Thyroid gland (tissue), 4 donors: ENCODE data around the gene TPT1. TPM values are rescaled to one million over a fixed set of nuclear protein-coding genes. Genes with fewer than 3 reads are reported as not detected.

Experiments used
- DNase-seq, 2 donors: peaks; one replicate each; pipeline ENCODE4 v3.0.0-alpha.2; 2019
- H3K27ac ChIP-seq, 3 donors: fragments of 200-600 bp; sonication (generic); 1 replicate in 2 of 3; 2 replicates in 1 of 3; pipeline ENCODE4 v1.5.1; 2016 to 2019; ENCODE audit warnings: mild to moderate bottlenecking in 1 of 3, moderate library complexity in 1 of 3
- H3K27me3 ChIP-seq: fragments of 200-600 bp; sonication (generic); one replicate; pipeline ENCODE4 v1.5.1; 2019
- H3K36me3 ChIP-seq, 2 donors: fragments of 200-600 bp; sonication (generic); one replicate each; pipeline ENCODE4 v1.5.1; 2016 to 2019
- H3K4me1 ChIP-seq, 2 donors: fragments of 200-600 bp; sonication (generic); one replicate each; pipeline ENCODE4 v1.5.1; 2017 to 2019
- H3K4me3 ChIP-seq, 3 donors: fragments of 200-600 bp; sonication (generic); replicated peaks in 1 of 3; 1 replicate in 2 of 3; 2 replicates in 1 of 3; pipeline ENCODE4 v1.5.1; 2016; ENCODE audit warnings: mild to moderate bottlenecking in 1 of 3
- H3K9me3 ChIP-seq: fragments of 200-600 bp; sonication (generic); one replicate; pipeline ENCODE4 v1.5.1; 2017
- CTCF ChIP-seq, 6 experiments: fragments of 200-600 bp in 3 of 6; fragments of 450-650 bp in 3 of 6; sonication (generic) in 3 of 6; IDR thresholded peaks; one replicate each; pipeline ENCODE4 v1.5.1; 2016 to 2019; ENCODE audit warnings: antibody characterized with exemption in 6 of 6, mild to moderate bottlenecking in 2 of 6, inconsistent platforms in 1 of 6, moderate library complexity in 1 of 6
- POLR2A ChIP-seq, 2 donors: fragments of 450-650 bp; IDR thresholded peaks; one replicate each; pipeline ENCODE4 v1.6.1; 2017; ENCODE audit warnings: antibody characterized with exemption in 2 of 2, mild to moderate bottlenecking in 2 of 2, moderate library complexity in 1 of 2
- WGBS, 2 donors: methylation state at CpG; one replicate each; pipeline ENCODE4 v1.1.5; 2017; 5-methylcytosine and 5-hydroxymethylcytosine counted together
- intact Hi-C: fragments of 100-400 bp; cut with DNase I; formaldehyde crosslinking; loops from one replicate; pipeline ENCODE4 v1.15.1; 2023
- total RNA-seq, 4 donors: library from RNA; depleted of rRNA; stranded (reverse); fragments of >200 nt; gene quantifications; one replicate each; pipeline ENCODE4 v1.2.3, GENCODE V29; 2016

Gene TPT1
- total RNA-seq, 4 donors from 2014 or later = 2,350 to 4,169 (median 2,632) TPM

- no peaks in the 10 kb centered on the region for H3K9me3 ChIP-seq
- 90 to 91% methylated on average over 3 of the region's 3 CpGs for WGBS, 2 donors
- peaks cover 3 to 4% of the 10 kb centered on the region in 2 donors for H3K4me1 ChIP-seq
- no peaks in the 10 kb centered on the region for H3K36me3 ChIP-seq
- no peak overlapping the region for H3K4me3 ChIP-seq
- H3K27ac ChIP-seq = no peak overlapping the region
- H3K27me3 ChIP-seq = no peaks in the 10 kb centered on the region
- intact Hi-C loops = loop anchor here (10.0 kb wide), 1 partner anchor 90 kb away; the partner anchor contains the start of gene COG3
- TF ChIP-seq POLR2A (IDR thresholded peaks at IDR 0.05) (no peak), CTCF (IDR thresholded peaks at IDR 0.05) (no peak)
- no peak for DNase-seq
Observed at GRCh38 chr13:45374917-45375316, 33.9 kb upstream of the TPT1 start.

- DNase-seq = no peak
- intact Hi-C loops = loop anchor here (10.0 kb wide), 1 partner anchor 92 kb away; the partner anchor contains the start of gene COG3
- H3K9me3 ChIP-seq = no peaks in the 10 kb centered on the region
- H3K27ac ChIP-seq = no peak overlapping the region
- peaks cover 4 to 9% of the 10 kb centered on the region in 2 donors for H3K4me1 ChIP-seq
- H3K4me3 ChIP-seq = no peak overlapping the region
- H3K27me3 ChIP-seq = no peaks in the 10 kb centered on the region
- WGBS, 2 donors = 88 to 90% methylated on average over 5 of the region's 5 CpGs
- H3K36me3 ChIP-seq = no peaks in the 10 kb centered on the region
- TF ChIP-seq POLR2A (IDR thresholded peaks at IDR 0.05) (no peak), CTCF (IDR thresholded peaks at IDR 0.05) (no peak)
Observed at GRCh38 chr13:45373162-45373547, 32.2 kb upstream of the TPT1 start.

GRCh38 chr13:45372189-45373161 lies 31.5 kb upstream of the TPT1 start:
- no peak for DNase-seq
- TF ChIP-seq POLR2A (IDR thresholded peaks at IDR 0.05) = no peak
- no peak for TF ChIP-seq CTCF (IDR thresholded peaks at IDR 0.05)
- H3K36me3 ChIP-seq = no peaks in the 10 kb centered on the region
- no peak overlapping the region for H3K27ac ChIP-seq
- no peaks in the 10 kb centered on the region for H3K27me3 ChIP-seq
- 81 to 82% methylated on average over 24 of the region's 24 CpGs for WGBS, 2 donors
- H3K9me3 ChIP-seq = no peaks in the 10 kb centered on the region
- intact Hi-C loops = loop anchor here (10.0 kb wide), 1 partner anchor 92 kb away; the partner anchor contains the start of gene COG3
- H3K4me3 ChIP-seq = no peak overlapping the region
- H3K4me1 ChIP-seq = peaks cover 4 to 15% of the 10 kb centered on the region in 2 donors

GRCh38 chr13:45370922-45371406 lies 30.0 kb upstream of the TPT1 start:
- H3K27me3 ChIP-seq = no peaks in the 10 kb centered on the region
- TF ChIP-seq POLR2A (IDR thresholded peaks at IDR 0.05) (no peak), CTCF (IDR thresholded peaks at IDR 0.05) (peak; percentile 79 to 98 (median 92))
- DNase-seq = peak; percentile 67 to 80
- no peak overlapping the region for H3K4me3 ChIP-seq
- intact Hi-C loops = loop anchor here (10.0 kb wide), 1 partner anchor 94 kb away; the partner anchor contains the start of gene COG3
- H3K27ac ChIP-seq = no peak overlapping the region
- no peaks in the 10 kb centered on the region for H3K36me3 ChIP-seq
- no peaks in the 10 kb centered on the region for H3K9me3 ChIP-seq
- peaks cover 4 to 16% of the 10 kb centered on the region in 2 donors for H3K4me1 ChIP-seq
- 15 to 29% methylated on average over 11 to 30 of the region's 30 CpGs for WGBS, 2 donors

- H3K9me3 ChIP-seq = no peaks in the 10 kb centered on the region
- H3K36me3 ChIP-seq = no peaks in the 10 kb centered on the region
- 94 to 97% methylated on average over 4 of the region's 4 CpGs for WGBS, 2 donors
- no peak for DNase-seq
- intact Hi-C loops = no loop called here
- H3K4me3 ChIP-seq = no peak overlapping the region
- TF ChIP-seq CTCF (IDR thresholded peaks at IDR 0.05) (no peak), POLR2A (IDR thresholded peaks at IDR 0.05) (no peak)
- H3K27ac ChIP-seq = no peak overlapping the region
- peaks cover 4 to 16% of the 10 kb centered on the region in 2 donors for H3K4me1 ChIP-seq
- H3K27me3 ChIP-seq = no peaks in the 10 kb centered on the region
Observed at GRCh38 chr13:45369116-45369515, 28.1 kb upstream of the TPT1 start.
